GM21447 (cell line): ENCODE measurements around the gene VPS9D1.
A peak's percentile ranks its signal among the peaks of the same experiment; 100 is the strongest.

ENCODE experiments used
- ATAC-seq: cut with Tn5 transposase; IDR thresholded peaks from one replicate; pipeline ENCODE4 v1.9.1; 2021; ENCODE audit not compliant: unreplicated experiment

Gene VPS9D1

DNA sequence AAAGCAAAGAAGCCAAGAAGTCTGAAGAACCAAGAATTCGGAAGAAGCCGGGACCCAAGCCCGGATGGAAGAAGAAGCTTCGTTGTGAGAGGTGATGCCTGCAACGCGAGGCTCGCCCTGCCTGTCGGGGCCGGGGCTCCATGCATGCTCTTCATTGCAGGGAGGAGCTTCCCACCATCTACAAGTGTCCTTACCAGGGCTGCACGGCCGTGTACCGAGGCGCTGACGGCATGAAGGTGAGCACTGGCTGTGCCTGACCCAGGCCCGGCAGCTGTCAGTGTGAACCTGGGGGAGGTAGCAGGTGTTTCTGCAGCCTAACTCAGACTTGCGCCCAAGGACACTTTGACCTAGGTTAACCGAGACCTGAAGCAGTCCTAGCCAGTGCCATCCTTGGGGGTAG lies 12.6 kb upstream of the VPS9D1 start:
- no peak for ATAC-seq

DNA sequence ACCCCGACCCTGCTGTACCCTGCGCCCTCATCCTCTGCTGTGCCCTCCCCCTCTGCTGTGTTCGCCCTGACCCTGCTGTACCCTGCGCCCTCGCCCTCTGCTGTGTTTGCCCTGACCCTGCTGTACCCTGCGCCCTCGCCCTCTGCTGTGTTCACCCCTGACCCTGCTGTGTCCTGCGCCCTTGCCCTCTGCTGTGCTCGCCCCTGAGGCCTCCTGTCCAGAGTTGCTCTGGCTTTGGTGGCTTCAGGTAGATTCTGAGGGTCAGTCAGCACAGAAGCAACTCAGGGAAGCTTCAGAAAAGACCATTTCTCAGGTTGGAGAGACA lies 12.2 kb upstream of the VPS9D1 start:
- no peak for ATAC-seq

DNA sequence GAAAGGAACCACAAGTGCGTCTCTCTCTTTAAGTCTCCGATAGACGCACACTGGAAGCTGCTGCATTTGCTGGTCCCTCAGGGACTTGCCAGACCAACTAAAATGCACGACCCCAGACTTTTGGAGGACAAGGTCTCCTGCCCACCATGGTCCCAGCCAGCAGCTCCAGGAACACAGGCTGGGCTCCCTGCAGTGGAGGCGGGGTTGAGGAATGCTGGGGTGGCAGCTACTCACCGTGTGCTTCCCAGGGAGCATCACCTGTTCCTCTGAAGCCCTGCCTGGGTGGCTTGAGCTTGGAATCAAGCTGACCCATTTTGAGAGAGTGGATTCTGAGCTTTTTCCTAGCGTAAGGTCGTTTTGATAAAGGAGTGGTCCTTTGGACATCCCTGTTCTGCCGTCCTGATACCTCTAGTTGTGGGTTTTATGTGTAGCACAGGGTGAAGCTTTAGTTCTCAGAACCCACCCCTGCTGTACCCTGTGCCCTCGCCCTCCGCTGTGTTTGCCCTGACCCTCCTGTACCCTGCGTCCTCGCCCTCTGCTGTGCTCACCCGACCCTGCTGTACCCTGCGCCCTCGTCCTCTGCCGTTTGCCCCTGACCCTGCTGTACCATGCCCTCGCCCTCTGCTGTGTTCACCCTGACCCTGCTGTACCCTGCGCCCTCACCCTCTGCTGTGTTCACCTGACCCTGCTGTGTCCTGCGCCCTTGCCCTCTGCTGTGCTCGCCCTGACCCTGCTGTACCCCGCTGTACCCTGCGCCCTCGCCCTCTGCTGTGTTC lies 11.6 kb upstream of the VPS9D1 start:
- no peak for ATAC-seq

DNA sequence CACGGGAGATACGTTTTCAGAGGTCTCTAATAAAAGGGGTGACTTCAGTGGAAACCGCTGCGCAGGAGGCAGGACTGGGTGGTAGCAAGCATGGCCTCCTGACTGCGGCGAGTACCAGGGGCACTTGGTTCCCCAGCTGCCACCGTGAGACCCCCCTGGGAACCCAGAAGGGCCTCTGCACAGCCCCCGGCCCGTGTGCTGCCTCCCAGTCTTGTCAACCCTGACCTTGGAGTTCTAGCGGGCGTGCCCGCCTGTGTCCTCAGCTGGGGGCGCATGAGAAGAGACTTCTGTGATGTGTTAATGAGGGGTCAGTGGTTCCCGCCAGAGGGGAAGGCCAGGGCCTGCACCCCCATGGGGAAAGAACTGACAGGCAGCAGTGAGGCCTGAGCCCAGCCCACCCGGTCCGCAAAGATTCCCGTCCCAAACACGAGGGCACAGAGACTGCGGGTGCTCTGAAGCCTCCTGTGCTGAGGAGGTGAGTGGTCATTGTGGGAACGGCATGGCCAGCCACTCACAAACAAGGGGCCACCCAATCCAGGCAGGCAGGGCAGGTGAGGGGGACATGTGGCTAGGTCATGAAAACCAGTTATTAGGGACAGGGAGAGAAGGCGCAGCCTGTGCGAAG lies 10.0 kb upstream of the VPS9D1 start:
- ATAC-seq = no peak

DNA sequence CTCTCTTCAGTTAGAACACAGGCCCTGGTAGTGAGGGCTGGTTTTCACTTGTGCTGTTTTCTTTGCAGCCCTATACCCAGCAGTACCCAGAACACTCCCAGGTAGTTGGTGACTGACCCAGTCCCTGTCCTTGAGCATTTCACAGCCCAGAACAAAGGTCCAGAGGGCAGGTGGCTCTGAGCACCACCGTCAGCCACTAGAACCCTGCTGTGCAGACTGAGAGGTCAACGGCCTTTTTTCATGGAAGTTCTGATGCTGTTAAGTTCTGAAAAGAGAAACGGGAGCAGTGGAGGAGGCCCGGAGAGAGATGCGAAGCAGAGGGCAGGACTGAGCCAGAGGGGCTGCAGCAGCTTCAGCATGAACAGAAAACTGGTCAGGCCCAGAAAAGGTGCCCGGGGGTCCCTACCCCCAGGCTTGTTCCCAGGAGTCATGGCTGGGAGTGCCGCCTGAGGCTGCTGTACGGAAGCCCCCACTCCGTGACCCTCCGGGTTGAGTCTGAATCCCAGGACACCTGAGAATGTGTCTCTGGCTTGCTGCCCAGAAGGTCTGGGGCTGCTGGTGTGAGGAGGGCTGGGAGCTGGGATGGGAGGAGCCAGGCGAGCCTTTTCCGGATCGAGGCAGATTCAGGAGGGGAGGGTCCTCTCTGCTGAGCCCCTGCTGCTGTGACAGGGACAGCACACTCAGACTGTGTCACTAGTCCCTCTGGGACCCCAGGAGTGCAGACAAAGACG lies 9.3 kb upstream of the VPS9D1 start:
- no peak for ATAC-seq

DNA sequence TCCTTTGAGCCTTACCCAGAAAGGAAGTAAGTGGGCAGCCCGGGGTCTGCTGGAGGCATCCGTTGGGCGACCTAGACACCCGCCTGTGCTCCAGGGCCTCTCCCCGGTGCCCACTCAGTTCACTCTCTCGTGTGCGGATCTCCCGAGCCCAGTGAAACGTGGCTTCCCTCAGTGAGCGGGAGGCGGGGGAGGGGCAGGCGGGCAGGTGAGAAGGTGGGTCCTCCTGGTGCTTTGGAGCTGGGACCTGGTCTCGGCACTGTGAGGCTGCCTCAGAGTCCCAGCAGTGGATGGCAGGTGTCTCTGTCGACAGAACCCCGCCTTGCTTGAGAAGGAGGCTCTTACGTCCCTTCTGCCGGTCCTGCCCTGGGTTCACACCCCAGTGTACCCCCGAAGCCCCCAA lies 8.6 kb upstream of the VPS9D1 start:
- ATAC-seq = no peak

DNA sequence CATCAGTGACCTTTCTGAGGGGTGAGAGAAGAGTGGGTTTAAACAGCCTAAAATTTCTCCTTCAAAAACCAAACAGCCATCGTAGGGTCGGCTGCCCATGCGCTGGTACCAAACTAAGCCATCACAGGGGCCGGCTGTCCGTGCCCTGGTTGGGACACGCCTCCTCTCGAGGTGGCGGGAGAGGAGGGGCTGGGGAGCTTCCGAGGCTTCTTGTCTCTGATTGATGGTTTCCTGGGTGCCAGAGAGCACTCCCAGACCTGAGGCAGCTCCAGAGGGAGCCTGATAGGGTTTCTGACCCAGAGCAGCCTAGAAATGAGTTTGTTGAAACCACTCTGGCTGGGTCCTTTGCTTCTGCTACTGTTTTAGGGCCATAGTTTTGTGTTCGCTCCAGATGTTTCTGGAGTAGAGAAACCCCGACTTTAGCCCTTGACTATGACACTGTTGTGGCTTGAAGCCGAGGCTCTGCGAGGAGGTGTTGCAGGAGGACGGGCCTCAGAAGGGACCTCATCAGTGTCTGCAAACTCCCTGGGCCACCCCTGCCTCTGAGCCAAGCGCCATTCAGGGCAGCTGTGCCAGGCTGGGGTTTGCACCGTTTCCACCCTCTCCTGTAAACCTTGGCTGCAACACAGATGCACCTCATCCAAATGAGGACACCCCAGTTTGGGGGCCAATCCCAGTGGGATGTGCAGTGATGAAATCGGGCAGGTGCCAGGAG lies 6.9 kb upstream of the VPS9D1 start:
- no peak for ATAC-seq

DNA sequence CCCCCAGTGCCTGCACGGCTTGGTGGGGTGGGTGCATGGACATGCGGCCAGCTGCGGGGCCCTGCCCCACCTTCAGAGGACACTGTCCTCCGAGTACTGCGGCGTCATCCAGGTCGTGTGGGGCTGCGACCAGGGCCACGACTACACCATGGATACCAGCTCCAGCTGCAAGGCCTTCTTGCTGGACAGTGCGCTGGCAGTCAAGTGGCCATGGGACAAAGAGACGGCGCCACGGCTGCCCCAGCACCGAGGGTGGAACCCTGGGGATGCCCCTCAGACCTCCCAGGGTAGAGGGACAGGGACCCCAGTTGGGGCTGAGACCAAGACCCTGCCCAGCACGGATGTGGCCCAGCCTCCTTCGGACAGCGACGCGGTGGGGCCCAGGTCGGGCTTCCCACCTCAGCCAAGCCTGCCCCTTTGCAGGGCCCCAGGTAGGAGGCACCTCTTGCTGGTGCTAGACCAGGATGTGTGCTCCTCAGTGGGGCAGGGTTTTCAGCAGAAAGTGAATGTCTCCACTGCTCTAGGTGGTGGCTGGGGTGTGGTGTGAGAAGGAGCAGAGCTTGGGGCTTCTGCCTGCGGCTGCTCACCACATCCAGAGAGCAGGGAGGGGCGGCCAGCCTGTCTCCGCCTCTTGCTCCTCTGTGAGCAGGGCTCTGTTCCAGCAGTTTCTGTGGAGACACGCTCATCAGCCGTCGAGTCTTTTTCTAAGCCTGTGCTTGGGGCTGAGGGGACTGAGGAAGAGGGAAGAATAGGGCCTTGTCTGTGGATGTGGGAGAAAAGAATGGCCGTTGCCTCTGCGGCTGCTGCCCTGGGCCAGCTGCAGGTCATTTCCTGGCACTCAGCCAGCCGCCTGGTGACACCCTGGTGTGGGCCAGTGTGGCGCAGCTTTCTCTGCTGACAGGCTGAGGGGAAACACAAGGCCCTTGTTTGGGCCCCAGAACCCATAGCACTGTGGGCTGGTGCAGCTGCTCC lies 2.9 kb upstream of the VPS9D1 start:
- no peak for ATAC-seq

DNA sequence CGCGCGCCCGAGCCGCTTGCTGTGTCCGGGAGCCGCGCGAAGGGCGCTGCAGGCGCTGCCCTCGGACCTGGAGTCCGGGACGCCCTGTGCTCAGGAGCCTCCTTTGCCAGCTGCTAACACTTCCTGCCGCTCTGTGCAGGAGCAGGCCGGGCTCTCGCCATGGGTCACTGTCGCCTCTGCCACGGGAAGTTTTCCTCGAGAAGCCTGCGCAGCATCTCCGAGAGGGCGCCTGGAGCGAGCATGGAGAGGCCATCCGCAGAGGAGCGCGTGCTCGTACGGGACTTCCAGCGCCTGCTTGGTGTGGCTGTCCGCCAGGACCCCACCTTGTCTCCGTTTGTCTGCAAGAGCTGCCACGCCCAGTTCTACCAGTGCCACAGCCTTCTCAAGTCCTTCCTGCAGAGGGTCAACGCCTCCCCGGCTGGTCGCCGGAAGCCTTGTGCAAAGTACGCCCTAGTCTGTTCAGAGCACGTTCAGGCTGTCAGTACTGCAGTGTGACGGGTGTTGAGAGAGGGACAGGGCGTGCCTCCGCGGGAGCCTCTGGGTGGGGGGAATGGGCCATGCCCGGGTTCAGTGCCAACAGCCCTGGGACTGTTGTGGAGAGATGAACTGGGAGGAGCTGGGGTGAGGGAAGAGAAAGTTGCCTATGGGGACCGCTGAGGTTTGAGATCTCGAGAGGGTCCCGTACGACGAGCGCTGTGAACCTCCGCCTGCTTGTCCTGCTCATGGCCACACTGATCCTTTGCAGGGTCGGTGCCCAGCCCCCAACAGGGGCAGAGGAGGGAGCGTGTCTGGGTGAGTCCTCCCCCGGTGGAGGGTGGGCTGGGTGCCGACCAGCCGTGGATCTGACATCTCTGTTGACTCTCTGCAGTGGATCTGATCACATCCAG lies 1.9 kb upstream of the VPS9D1 start:
- ATAC-seq = peak; percentile 26

DNA sequence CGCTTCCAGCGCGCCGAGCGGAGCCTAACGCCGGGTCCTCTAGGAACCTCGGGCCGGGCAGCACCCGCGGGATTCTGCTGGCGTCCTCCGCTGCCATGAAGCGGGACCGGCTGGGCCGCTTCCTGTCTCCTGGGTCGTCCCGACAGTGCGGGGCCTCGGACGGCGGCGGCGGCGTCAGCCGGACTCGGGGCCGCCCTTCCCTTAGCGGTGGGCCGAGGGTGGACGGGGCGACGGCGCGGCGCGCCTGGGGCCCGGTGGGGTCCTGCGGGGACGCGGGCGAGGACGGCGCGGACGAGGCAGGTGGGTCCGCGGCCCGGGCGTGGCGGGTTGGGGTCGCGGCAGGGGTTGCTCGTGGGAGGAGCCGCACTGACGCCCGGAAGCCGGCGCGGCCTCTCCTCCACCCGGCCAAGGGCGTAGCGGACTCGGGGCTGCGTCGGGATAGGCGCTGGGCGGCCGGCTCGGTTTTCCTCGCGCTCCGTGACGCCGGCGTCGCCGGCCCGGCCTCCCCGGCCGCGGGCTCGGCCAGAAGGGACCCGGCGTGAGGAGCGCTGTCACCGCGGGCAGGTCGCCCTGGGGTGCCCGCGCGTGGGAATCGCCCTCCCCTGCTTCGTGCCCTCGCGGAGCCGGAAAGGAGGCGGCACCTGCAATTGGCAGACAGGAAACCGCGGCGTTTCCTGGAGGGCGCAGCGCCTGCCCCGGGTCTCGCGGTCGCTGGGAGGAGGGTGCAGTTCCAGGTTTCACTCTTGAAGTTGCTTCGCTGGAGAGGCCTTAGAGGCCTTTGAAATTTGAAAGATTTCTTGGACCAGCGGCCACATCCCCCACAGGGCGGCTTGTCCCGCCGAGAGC lies 1.1 kb upstream of the VPS9D1 start:
- ATAC-seq = peak; percentile 36

DNA sequence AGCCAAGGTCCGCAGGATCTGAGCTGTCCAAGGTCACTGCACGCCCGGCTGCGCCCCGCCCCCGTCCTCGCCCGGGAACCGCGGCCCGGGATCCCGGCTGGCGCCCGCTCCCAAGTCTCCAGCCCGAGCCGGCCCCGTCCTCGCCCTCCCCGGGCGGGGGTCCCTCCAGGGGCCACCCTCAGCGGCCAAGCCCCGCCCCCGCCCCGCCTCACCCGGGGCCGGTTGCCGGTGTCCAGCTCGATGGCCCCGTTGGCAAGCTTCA lies 216 bp downstream of the VPS9D1 start:
- peak; percentile 13 for ATAC-seq

DNA sequence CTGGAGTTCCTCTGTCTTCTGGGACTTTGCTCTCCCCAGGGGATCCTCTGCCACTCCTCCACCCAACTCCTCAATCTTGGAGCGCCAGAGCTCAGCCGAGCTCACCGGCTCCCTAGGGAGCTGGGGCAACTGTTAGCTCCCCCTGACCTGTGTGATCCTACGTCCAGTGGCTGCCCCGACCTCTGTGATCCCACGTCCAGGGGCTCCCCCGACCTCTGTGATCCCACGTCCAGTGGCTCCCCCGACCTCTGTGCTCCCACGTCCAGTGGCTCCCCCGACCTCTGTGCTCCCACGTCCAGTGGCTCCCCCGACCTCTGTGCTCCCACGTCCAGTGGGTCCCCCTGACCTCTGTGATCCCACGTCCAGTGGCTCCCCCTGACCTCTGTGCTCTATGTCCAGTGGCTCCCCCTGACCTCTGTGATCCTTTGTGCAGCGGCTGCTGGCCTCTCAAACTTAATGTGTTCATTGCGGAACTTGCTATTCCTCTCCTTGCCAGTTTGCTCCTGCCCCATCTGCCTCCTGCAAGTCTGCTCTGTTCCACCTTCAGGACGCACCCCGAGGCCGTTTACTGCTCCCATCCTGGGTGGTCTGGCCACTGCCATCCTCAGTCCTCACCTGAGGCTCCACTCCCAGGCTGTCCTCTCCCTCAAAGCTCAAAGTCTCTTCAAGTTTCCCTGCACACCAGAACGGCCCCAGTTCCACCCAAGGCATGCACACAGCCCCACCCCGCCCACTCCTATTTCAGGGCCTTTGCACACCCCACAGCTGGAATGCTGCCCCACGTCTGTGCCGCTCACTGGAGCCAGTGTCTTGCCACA lies 2.8 kb downstream of the VPS9D1 start:
- ATAC-seq = no peak

DNA sequence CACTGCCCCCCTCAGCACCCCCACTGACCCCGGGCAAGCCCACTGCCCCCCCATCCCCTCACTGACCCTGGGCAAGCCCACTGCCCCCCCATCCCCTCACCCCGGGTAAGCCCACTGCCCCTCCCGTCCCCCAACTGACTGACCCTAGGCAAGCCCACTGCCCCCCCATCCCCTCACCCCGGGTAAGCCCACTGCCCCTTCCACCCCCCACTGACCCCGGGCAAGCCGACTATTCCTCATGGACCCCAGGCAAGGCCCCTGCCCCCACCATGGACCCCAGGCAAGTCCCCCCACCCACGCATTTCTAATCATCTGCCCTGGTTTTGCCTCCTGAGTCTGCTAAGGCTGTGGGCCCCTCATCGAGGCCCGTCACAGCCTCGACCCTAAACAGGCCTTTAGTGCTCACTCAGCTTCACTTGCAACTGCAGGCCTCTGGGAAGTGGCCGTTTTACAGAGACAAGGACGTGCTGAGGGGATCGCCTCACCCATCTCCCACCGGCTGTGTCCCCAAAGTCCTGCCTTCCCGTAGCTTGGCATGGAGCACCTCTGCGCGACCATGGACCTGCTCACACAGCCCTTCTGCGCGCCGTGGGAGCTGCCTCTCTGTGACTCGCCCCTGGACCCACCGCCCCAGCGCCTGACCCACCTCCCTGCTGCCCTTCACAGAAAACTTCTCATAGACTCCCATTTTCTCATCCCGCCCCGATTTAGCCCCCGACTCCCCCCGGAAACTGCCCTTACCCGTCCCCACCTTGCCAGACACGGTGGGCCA lies 3.6 kb downstream of the VPS9D1 start:
- ATAC-seq = no peak

DNA sequence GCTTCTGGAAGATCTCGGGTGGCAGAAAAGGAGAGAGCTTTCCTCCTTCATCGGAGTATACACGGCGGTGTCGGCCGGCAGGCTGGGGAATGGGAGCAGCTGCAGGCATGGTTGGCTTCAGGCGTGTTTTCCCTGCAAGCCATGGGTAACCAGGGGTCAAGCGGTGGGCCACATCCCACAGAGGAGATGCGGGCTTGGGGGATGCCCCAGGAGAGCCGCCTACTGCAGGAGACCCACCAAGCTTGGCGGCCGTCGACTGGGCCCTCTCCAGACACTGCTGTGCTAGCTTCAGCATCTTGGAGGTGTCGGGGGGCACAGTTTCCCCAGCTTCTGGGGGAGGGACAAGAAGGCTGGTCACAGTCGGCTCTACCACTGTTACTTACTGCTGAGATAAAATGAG lies 4.2 kb downstream of the VPS9D1 start:
- ATAC-seq = no peak

DNA sequence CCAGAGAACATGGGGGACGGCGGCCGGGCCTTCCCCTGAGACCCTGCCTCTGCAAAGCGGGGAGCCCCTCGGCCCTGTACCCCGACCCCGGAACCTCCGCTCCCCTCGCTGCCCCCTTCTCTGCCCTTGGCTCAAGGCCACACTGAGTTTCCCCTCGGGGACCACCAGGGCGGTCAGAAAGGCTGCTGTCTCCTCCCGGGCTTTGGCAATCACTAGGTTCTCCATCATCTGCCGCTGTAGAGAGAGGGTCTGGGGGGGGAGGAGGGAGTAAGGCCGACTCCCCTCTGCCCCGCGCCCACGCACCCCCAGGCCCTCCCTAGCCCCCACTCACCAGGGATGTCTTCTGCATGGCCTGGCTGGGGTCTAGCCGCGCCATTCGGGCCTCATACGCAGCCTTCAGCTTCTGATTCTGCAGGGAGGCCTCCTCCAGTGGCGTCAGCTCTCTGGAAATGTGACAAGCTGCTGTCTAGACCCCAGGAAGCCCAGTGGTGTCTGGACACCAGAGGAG lies 8.4 kb downstream of the VPS9D1 start:
- ATAC-seq = no peak

DNA sequence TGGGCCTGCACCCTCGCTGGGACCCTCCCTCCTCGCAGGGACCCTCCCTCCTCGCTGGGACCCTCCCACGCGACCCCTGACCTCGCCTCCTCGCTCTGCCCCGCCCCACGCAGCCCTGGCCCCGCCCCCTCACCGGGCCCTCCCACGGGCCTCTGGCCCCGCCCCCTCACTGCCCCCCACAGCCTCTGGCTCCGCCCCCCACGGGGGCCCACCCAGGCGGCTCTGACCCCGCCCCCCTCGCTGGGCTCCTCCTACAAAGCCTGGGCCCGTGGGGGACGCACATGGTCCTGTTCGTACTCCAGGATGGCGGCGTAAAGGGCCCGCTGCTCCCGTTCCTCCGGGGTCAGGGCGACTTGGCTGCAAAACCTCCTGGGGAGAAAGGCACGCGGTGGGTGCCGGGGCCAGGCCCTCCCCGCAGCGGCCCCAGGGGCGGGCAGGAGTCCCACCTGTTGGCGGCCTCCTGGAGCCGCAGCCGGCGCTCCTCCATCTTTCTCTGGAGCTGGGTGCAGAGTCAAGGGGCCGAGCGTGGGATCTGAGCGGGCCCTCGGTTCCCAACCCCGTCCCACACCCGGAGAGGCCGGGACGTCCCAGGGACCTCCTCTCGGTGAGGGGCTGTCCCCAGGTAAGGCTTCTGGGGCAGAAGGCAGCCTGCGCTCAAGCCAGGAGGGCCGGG lies 9.0 kb downstream of the VPS9D1 start:
- peak; percentile 53 for ATAC-seq
